B cell (primary cell): Measurements from ENCODE around the gene SEMA4C. TPM values are rescaled to one million over a fixed set of nuclear protein-coding genes. Genes with fewer than 3 reads are reported as not detected.

Experiments
- ATAC-seq: fragments of 200-7000 bp; cut with Tn5 transposase; one replicate; pipeline ENCODE4 v1.10.0; 2021; ENCODE audit warnings: low read depth, mild to moderate bottlenecking, moderate number of reproducible peaks, moderate library complexity
- CTCF ChIA-PET: fragments of 350-600 bp; sonication (Branson Sonifier 250); formaldehyde crosslinking; loops from one replicate; lab custom pipeline; 2021; ENCODE audit warnings: antibody characterized with exemption, inconsistent platforms; lab: Charles Lee
- POLR2A ChIA-PET: fragments of 350-600 bp; sonication (Branson Sonifier 250); formaldehyde crosslinking; loops from one replicate; lab custom pipeline; 2021; ENCODE audit warnings: antibody characterized with exemption; lab: Charles Lee
- DNase-seq: peaks from one replicate; pipeline ENCODE4 v3.0.0; 2013
- H2AFZ ChIP-seq: 2 replicates; pipeline ENCODE4 v1.6.1; 2012; ENCODE audit warnings: mild to moderate bottlenecking, low read depth, low read length; ENCODE audit not compliant: insufficient read depth, poor library complexity, severe bottlenecking
- H3K27ac ChIP-seq, 2 donors: 1 replicate in 1 of 2; 2 replicates in 1 of 2; pipeline ENCODE4 v1.5.1; 2012 to 2013; ENCODE audit warnings: low read length in 2 of 2, mild to moderate bottlenecking in 2 of 2, moderate library complexity in 1 of 2
- H3K27me3 ChIP-seq, 4 experiments: fragments of 200-600 bp in 1 of 4; sonication (generic) in 1 of 4; replicated peaks in 1 of 4; 1 replicate in 2 of 4; 2 replicates in 2 of 4; pipeline versions ENCODE4 v1.6.1 to v1.7.0; 2013 to 2016; ENCODE audit warnings: low read length in 3 of 4, mild to moderate bottlenecking in 2 of 4, mixed read lengths in 1 of 4, moderate library complexity in 1 of 4; ENCODE audit not compliant: insufficient read depth in 4 of 4, control insufficient read depth in 3 of 4; ENCODE audit errors: control extremely low read depth in 1 of 4
- H3K36me3 ChIP-seq, 2 experiments: replicated peaks in 1 of 2; 1 replicate in 1 of 2; 2 replicates in 1 of 2; pipeline versions ENCODE4 v1.6.1 to v1.7.1; 2013; ENCODE audit warnings: low read length in 1 of 2; ENCODE audit not compliant: insufficient read depth in 2 of 2, control insufficient read depth in 1 of 2; ENCODE audit errors: control extremely low read depth in 1 of 2, extremely low read depth in 1 of 2
- H3K4me1 ChIP-seq, 2 donors: fragments of 200-600 bp in 1 of 2; sonication (generic) in 1 of 2; 1 replicate in 1 of 2; 2 replicates in 1 of 2; pipeline versions ENCODE4 v1.5.1 to v1.6.1; 2013 to 2017; ENCODE audit warnings: low read length in 2 of 2; ENCODE audit not compliant: control insufficient read depth in 2 of 2, insufficient read depth in 2 of 2
- H3K4me2 ChIP-seq: replicated peaks from 2 replicates; pipeline ENCODE3; 2012; ENCODE audit warnings: mild to moderate bottlenecking, low read depth, low read length; ENCODE audit not compliant: poor library complexity, severe bottlenecking
- H3K4me3 ChIP-seq, 5 experiments: fragments of 200-600 bp in 1 of 5; sonication (generic) in 1 of 5; 1 replicate in 3 of 5; 2 replicates in 2 of 5; pipeline versions ENCODE4 v1.5.1 to v1.7.0; 2011 to 2016; ENCODE audit warnings: low read length in 4 of 5, mild to moderate bottlenecking in 4 of 5, low read depth in 2 of 5, control low read depth in 1 of 5, moderate library complexity in 1 of 5; ENCODE audit not compliant: insufficient read depth in 1 of 5; ENCODE audit errors: control extremely low read depth in 1 of 5, extremely low read depth in 1 of 5
- H3K79me2 ChIP-seq: fragments of 200-600 bp; sonication (generic); one replicate; pipeline ENCODE4 v1.6.0; 2016; ENCODE audit warnings: low read length; ENCODE audit not compliant: control insufficient read depth, insufficient read depth
- H3K9ac ChIP-seq: fragments of 200-600 bp; sonication (generic); 2 replicates; pipeline ENCODE4 v1.6.1; 2017; ENCODE audit warnings: mild to moderate bottlenecking, low read length, moderate library complexity
- H3K9me3 ChIP-seq, 3 donors: one replicate each; pipeline versions ENCODE4 v1.6.1 to v1.7.1; 2013; ENCODE audit warnings: low read length in 2 of 3; ENCODE audit not compliant: control insufficient read depth in 2 of 3, insufficient read depth in 1 of 3; ENCODE audit errors: control extremely low read depth in 1 of 3
- H4K20me1 ChIP-seq: 2 replicates; pipeline ENCODE4 v1.6.0; 2012; ENCODE audit warnings: mild to moderate bottlenecking, low read length; ENCODE audit not compliant: insufficient read depth, control insufficient read depth, poor library complexity, severe bottlenecking
- H3K27ac Mint-ChIP-seq: one replicate; pipeline ENCODE4 v1.8.0; 2021; ENCODE audit warnings: mixed read lengths
- H3K27me3 Mint-ChIP-seq: one replicate; pipeline ENCODE4 v1.8.0; 2021; ENCODE audit warnings: mixed read lengths
- H3K4me1 Mint-ChIP-seq: one replicate; pipeline ENCODE4 v1.8.0; 2021; ENCODE audit warnings: mixed read lengths
- H3K4me3 Mint-ChIP-seq: one replicate; pipeline ENCODE4 v1.8.0; 2021; ENCODE audit warnings: mixed read lengths
- H3K9me3 Mint-ChIP-seq: one replicate; pipeline ENCODE4 v1.8.0; 2022; ENCODE audit warnings: mixed read lengths; ENCODE audit not compliant: insufficient read depth
- EZH2 ChIP-seq: IDR thresholded peaks from 2 replicates; pipeline ENCODE4 v1.6.1; 2012; ENCODE audit warnings: borderline replicate concordance, low read depth, mild to moderate bottlenecking, moderate library complexity, low read length; ENCODE audit not compliant: insufficient read depth, poor library complexity, severe bottlenecking
- WGBS: methylation state at CpG from one replicate; pipeline ENCODE4 v1.1.5; 2013; ENCODE audit warnings: missing lambda C conversion rate; ENCODE audit not compliant: insufficient coverage; 5-methylcytosine and 5-hydroxymethylcytosine counted together
- intact Hi-C: fragments of 100-400 bp; cut with micrococcal nuclease; formaldehyde crosslinking; loops from one replicate; pipeline ENCODE4 v1.10.0; 2022
- polyA plus RNA-seq: library from polyadenylated mRNA; depleted of rRNA; stranded (reverse); fragments of >200 nt; gene quantifications from 2 replicates; pipeline ENCODE4 v1.2.3, GENCODE V29; 2012
- total RNA-seq, 2 donors: library from RNA; stranded (reverse); fragments of 120-200 nt in 1 of 2; gene quantifications; 1 replicate in 1 of 2; 2 replicates in 1 of 2; pipeline versions ENCODE4 v1.2.3 to v1.2.4, GENCODE V29; 2013 to 2022
- TF ChIP-seq, protein P1 (sequence below): fragments of 200-600 bp; IDR thresholded peaks from one replicate; pipeline ENCODE4 v1.8.0; 2022; ENCODE audit warnings: antibody characterized with exemption, mild to moderate bottlenecking

The SEMA4C gene
- total and polyA plus RNA-seq, 2 donors (not counting 1 experiment from before 2014, with no cell fraction given) = 0.28 to 0.94 TPM

DNA sequence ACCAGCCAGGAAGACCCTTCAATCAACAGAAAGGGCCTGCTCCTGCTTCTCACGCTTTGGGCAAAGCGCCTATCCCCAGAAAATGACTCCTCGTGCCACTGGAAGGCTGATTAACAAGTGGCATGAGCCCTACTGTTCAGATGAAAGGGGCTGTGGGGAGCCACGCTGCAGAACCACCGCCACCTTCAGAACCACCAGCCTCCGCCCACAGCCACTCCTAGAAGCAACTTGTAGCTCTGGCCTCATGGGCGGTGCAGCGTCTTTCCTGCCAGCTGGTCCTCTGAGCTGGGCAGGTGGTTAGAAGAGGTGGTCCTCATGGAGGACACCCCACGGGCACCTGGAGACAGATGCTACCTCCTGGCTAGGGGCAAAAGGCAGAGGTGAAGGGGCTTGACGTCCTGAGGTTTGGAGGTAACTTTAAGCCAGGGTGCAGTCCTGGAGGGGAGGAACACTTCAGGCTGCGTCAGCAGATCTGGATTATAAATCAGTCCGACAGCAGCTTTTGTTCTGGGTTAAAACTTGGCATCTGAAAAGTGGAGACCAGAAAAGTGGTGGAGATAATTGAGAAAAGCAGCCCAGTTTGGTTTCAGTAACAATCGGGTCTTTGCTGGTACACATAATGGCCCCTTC lies 861 bp upstream of the SEMA4C start:
- Histone ChIP-seq H4K20me1 (no peaks in the 10 kb centered on the region), H3K4me2 (peak overlapping the region; percentile 100), H3K79me2 (no peaks in the 10 kb centered on the region), H3K9ac (peak overlapping the region; percentile 64), H3K9me3 (peaks cover 0 to 14% (median 0%) of the 10 kb centered on the region in 3 donors), H3K27ac (no peak overlapping the region), H3K4me1 (peaks cover 44 to 53% of the 10 kb centered on the region in 2 donors), H2AFZ (peak overlapping the region; percentile 78), H3K4me3 (peak overlapping the region in 4 of 5 experiments; percentile 13 to 84 (median 60)), H3K27me3 (peaks cover 0 to 41% (median 14%) of the 10 kb centered on the region in 4 experiments), H3K36me3 (no peaks in the 10 kb centered on the region)
- DNase-seq = peak; percentile 59
- CTCF ChIA-PET = interaction anchor here (0.5 to 1.9 kb wide), 4 partner anchors 13 to 604 kb away, joined by 3 to 14 read pairs (median 4); partner anchors contain the start of gene ANKRD39
- POLR2A ChIA-PET = interaction anchor here (1.3 kb wide), 1 partner anchor 13 kb away, joined by 3 read pairs; the partner anchor contains the start of gene ANKRD39
- intact Hi-C loops = loop anchor here (1.0 to 5.0 kb wide), 2 partner anchors 12 to 72 kb away; partner anchors contain the start of gene ANKRD39
- no peaks in the 10 kb centered on the region for H3K9me3 Mint-ChIP-seq
- peaks cover 40% of the 10 kb centered on the region for H3K4me1 Mint-ChIP-seq
- TF ChIP-seq, protein P1, sequence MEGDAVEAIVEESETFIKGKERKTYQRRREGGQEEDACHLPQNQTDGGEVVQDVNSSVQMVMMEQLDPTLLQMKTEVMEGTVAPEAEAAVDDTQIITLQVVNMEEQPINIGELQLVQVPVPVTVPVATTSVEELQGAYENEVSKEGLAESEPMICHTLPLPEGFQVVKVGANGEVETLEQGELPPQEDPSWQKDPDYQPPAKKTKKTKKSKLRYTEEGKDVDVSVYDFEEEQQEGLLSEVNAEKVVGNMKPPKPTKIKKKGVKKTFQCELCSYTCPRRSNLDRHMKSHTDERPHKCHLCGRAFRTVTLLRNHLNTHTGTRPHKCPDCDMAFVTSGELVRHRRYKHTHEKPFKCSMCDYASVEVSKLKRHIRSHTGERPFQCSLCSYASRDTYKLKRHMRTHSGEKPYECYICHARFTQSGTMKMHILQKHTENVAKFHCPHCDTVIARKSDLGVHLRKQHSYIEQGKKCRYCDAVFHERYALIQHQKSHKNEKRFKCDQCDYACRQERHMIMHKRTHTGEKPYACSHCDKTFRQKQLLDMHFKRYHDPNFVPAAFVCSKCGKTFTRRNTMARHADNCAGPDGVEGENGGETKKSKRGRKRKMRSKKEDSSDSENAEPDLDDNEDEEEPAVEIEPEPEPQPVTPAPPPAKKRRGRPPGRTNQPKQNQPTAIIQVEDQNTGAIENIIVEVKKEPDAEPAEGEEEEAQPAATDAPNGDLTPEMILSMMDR = no peak
- no peak for TF ChIP-seq EZH2
- 13% methylated on average over 11 of the region's 13 CpGs for WGBS
- no peak for ATAC-seq
- peak overlapping the region; percentile 75 for H3K27ac Mint-ChIP-seq
- H3K4me3 Mint-ChIP-seq = peak overlapping the region; percentile 89
- peaks cover 26% of the 10 kb centered on the region for H3K27me3 Mint-ChIP-seq
